GM12891 (cell line): ENCODE results near the gene LDAH.

Experiments
- PAX5 ChIP-seq: IDR thresholded peaks from 2 replicates; pipeline ENCODE4 v1.6.1; 2011; ENCODE audit warnings: low read length, moderate library complexity, mild to moderate bottlenecking; ENCODE audit not compliant: insufficient read depth, severe bottlenecking
- POLR2A ChIP-seq: IDR thresholded peaks from 2 replicates; pipeline ENCODE4 v1.6.1; 2011; ENCODE audit warnings: low read depth, low read length, control low read depth
- POLR2AphosphoS5 ChIP-seq: IDR thresholded peaks from 2 replicates; pipeline ENCODE4 v1.6.1; 2011; ENCODE audit warnings: low read depth, low read length, control low read depth
- POU2F2 ChIP-seq: IDR thresholded peaks from 2 replicates; pipeline ENCODE4 v1.6.1; 2011; ENCODE audit warnings: low read depth, mild to moderate bottlenecking, control low read depth, low read length, moderate library complexity
- SPI1 ChIP-seq: IDR thresholded peaks from 2 replicates; pipeline ENCODE4 v1.6.1; 2011; ENCODE audit warnings: low read depth, low read length, control low read depth
- TAF1 ChIP-seq: IDR thresholded peaks from 2 replicates; pipeline ENCODE4 v1.6.1; 2011; ENCODE audit warnings: low read depth, low read length, control low read depth

- TF ChIP-seq POLR2A = no peak
- TF ChIP-seq POLR2AphosphoS5 = no peak
- no peak for TF ChIP-seq TAF1
- TF ChIP-seq PAX5 = no peak
- TF ChIP-seq POU2F2 = no peak
- no peak for TF ChIP-seq SPI1
Measured at GRCh38 chr2:20638014-20638413, 184.9 kb downstream of the LDAH start.
